Measurements from ENCODE around the gene LRRK1.

The LRRK1 gene

GRCh38 chr15:100932676-100933348 is 13.7 kb downstream of the LRRK1 start:
- DNase-seq (ENCODE audit: low read depth): no peak

GRCh38 chr15:100934166-100934565 is 15.0 kb downstream of the LRRK1 start:
- DNase-seq (ENCODE audit: low read depth): no peak

- no peak for DNase-seq (ENCODE audit: low read depth)
These were observed 15.6 kb downstream of the LRRK1 start for GRCh38 chr15:100934726-100935125.

- no peak for DNase-seq (ENCODE audit: low read depth)
These were observed 18.0 kb downstream of the LRRK1 start for GRCh38 chr15:100937171-100937570.

GRCh38 chr15:100939791-100940190 is 20.6 kb downstream of the LRRK1 start:
- no peak for DNase-seq (ENCODE audit: low read depth)

GRCh38 chr15:100940767-100941379 is 21.7 kb downstream of the LRRK1 start:
- no peak for DNase-seq (ENCODE audit: low read depth)

- no peak for DNase-seq (ENCODE audit: low read depth)
These were observed 22.4 kb downstream of the LRRK1 start for GRCh38 chr15:100941536-100941935.

GRCh38 chr15:100942656-100943425 is 23.7 kb downstream of the LRRK1 start:
- no peak for DNase-seq (ENCODE audit: low read depth)

- no peak for DNase-seq (ENCODE audit: low read depth)
These were observed 25.2 kb downstream of the LRRK1 start for GRCh38 chr15:100944244-100944895.

GRCh38 chr15:100944986-100945385 is 25.8 kb downstream of the LRRK1 start:
- no peak for DNase-seq (ENCODE audit: low read depth)

GRCh38 chr15:100947760-100948429 is 28.7 kb downstream of the LRRK1 start:
- DNase-seq (ENCODE audit: low read depth): no peak

GRCh38 chr15:100948430-100948762 is 29.2 kb downstream of the LRRK1 start:
- no peak for DNase-seq (ENCODE audit: low read depth)

GRCh38 chr15:100949691-100950090 is 30.5 kb downstream of the LRRK1 start:
- no peak for DNase-seq (ENCODE audit: low read depth)

GRCh38 chr15:100951965-100952364 is 32.8 kb downstream of the LRRK1 start:
- DNase-seq (ENCODE audit: low read depth): no peak

GRCh38 chr15:100952566-100952965 is 33.4 kb downstream of the LRRK1 start:
- no peak for DNase-seq (ENCODE audit: low read depth)

- DNase-seq (ENCODE audit: low read depth): no peak
These were observed 39.3 kb downstream of the LRRK1 start for GRCh38 chr15:100958326-100959065.

- no peak for DNase-seq (ENCODE audit: low read depth)
These were observed 40.2 kb downstream of the LRRK1 start for GRCh38 chr15:100959066-100960050.

GRCh38 chr15:100966997-100967396 is 47.8 kb downstream of the LRRK1 start:
- no peak for DNase-seq (ENCODE audit: low read depth)

- DNase-seq (ENCODE audit: low read depth): no peak
These were observed 49.2 kb downstream of the LRRK1 start for GRCh38 chr15:100968050-100968966.
